ENCODE results near the gene TPRA1.
"Not testable (repeated sequence)": the region's sequence is repeated elsewhere in the genome, so short reads cannot be mapped to it uniquely, and the experiment has no call there.

Gene TPRA1

GRCh38 chr3:127616836-127617605, 26.5 kb upstream of the TPRA1 start:
- no peak for DNase-seq (ENCODE audit: low read depth)

DNA sequence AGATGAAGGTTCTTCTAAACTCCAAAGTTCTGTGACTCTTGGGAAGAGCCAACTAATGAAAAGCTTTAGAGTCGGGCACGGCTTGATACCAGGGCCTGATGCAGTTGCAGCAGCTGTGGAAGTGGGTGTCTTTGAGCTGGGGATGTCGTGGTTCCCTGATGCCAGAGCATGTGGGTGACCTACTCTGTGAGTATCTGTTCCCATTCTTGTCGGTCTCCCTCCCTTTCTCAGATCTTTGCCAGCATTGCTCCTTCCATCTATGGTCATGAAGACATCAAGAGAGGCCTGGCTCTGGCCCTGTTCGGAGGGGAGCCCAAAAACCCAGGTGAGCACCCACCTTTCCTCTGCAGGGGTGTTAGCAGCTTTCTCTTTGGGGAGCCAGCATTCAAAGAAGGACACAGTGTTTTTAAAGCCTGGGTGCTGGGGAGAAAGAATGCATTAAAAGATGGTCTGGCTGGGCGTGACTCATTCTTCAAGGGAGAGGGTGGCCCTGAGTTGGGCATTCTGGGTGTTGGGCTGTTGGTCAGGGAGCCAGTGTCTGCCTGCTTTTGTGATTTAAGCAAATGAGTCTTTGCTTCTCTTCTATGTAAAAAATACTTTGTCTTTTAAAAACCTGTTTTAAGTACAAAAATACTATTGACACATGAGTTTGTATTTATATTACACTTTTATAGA, 25.2 kb upstream of the TPRA1 start:
- no peak for DNase-seq (ENCODE audit: low read depth)

GRCh38 chr3:127614928-127615589, 24.5 kb upstream of the TPRA1 start:
- DNase-seq (ENCODE audit: low read depth): no peak

- DNase-seq (ENCODE audit: low read depth): no peak
Observed at GRCh38 chr3:127613406-127613805, 22.9 kb upstream of the TPRA1 start.

- no peak for DNase-seq (ENCODE audit: low read depth)
Observed at GRCh38 chr3:127612966-127613365, 22.4 kb upstream of the TPRA1 start.

DNA sequence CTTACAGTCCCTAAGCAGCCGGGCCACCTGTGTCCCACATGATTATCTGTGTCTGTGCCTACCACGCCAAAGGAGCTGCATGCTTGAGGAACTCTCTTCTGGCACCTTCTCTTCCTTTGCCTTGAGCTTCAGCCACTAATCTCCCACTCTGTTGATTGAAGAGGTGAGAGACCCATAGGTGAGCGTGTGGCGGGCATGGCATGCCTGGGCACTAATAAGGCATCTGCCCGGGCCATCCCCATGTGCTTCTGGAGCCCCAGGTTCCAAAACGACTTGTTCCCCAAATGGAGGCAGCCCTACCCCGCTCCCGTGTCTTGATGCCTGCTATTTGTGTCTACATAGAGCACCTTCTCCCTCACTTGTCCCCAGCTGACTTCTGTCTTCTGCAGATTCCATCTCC, 20.7 kb upstream of the TPRA1 start:
- DNase-seq (ENCODE audit: low read depth): no peak

GRCh38 chr3:127610105-127610504, 19.6 kb upstream of the TPRA1 start:
- no peak for DNase-seq (ENCODE audit: low read depth)

- DNase-seq (ENCODE audit: low read depth): no peak
Observed at GRCh38 chr3:127608362-127608718, 17.8 kb upstream of the TPRA1 start.

- no peak for DNase-seq (ENCODE audit: low read depth)
Observed at GRCh38 chr3:127607675-127608361, 17.3 kb upstream of the TPRA1 start.

DNA sequence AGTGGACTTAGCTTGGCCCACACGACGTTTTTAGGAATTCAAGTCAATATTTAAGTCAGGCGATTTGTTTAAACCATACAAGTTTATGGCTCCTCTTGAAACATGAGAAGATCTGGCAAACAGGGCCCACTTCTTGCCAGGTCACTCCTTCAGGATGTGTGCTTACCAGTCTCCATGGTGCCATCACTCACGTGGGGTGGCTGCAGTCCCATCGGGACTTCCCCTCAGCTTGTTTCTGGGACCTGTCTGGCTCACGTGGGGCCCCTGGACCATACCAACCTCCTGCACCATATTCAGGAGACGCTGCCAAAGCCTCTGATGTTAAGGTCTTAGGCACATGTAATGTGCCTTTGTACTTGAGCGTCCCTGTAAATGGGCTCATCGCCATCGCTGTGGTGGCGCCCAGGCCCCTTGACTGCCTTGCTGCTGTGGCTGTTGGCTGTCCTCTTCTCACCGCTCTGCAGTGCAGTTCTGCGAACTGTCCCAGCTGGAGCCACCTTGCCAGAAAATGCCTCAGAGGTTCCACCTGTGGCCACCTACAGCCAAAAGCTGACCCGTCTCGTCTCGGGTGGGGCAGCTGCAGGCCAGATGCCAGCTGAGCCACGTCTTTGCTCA, 16.6 kb upstream of the TPRA1 start:
- no peak for DNase-seq (ENCODE audit: low read depth)

GRCh38 chr3:127606086-127606805, 15.7 kb upstream of the TPRA1 start:
- no peak for DNase-seq (ENCODE audit: low read depth)

GRCh38 chr3:127605547-127605946, 15.0 kb upstream of the TPRA1 start:
- not testable (repeated sequence) for DNase-seq (ENCODE audit: low read depth)

GRCh38 chr3:127604546-127605165, 14.1 kb upstream of the TPRA1 start:
- DNase-seq (ENCODE audit: low read depth): no peak

- DNase-seq (ENCODE audit: low read depth): no peak
Observed at GRCh38 chr3:127604035-127604434, 13.5 kb upstream of the TPRA1 start.

DNA sequence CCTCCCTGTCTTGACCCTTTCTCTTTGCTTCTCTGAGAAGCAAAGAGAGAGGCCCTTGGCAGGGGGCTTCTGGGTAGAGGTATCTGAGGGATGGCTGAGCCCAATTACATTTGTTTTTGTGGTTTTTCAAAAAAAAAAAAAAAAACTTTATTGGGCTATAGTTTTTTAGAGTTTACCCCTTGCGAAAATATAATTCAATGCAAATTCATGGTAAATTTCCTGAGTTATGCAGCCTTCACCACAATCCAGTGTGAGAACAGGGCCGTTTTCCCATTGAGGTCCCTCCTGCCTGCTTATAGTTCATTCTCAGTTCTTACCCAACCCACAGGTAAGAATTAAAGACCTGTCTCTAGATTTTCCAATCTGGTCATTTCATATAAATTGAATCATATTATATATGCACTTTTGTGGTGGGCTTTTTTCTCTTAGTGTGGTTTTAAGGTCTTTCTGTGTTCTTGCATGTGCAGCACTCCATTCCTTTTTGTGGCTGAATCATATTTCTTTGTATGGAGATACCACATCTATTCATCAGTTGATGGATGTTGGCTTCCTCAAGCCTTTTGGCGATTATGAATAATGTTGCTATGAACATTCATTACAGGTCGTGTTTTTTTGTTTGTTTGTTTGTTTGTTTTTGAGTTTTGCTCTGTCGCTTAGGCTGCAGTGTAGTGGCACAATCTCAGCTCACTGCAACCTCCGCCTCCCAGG, 10.4 kb upstream of the TPRA1 start:
- DNase-seq (ENCODE audit: low read depth): no peak

DNA sequence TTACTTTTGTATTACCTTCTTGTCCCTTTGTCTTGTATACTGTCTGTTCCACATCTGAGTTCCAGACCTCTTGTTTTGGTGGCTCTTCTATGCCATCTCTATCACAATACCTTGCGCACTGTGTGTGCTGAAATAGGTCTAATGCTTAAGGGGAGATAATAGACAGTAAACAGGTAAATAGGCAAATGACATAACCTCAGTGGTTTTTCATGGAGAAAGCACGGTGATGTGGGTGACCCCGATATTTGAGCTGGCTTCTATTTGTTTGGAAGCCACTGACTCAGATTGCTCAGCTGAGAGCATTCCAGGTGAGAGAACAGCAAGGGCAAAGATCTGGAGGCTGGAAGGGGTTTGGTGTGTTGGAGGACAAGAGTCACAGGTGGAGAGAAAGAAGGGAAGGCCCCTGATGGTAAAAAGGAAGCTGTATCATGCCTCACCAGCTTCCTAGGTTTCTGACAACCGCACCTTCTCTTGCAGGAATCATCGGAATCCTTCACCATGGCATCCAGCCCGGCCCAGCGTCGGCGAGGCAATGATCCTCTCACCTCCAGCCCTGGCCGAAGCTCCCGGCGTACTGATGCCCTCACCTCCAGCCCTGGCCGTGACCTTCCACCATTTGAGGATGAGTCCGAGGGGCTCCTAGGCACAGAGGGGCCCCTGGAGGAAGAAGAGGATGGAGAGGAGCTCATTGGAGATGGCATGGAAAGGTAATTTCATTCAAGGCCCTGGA, 8.5 kb upstream of the TPRA1 start:
- DNase-seq (ENCODE audit: low read depth): no peak

DNA sequence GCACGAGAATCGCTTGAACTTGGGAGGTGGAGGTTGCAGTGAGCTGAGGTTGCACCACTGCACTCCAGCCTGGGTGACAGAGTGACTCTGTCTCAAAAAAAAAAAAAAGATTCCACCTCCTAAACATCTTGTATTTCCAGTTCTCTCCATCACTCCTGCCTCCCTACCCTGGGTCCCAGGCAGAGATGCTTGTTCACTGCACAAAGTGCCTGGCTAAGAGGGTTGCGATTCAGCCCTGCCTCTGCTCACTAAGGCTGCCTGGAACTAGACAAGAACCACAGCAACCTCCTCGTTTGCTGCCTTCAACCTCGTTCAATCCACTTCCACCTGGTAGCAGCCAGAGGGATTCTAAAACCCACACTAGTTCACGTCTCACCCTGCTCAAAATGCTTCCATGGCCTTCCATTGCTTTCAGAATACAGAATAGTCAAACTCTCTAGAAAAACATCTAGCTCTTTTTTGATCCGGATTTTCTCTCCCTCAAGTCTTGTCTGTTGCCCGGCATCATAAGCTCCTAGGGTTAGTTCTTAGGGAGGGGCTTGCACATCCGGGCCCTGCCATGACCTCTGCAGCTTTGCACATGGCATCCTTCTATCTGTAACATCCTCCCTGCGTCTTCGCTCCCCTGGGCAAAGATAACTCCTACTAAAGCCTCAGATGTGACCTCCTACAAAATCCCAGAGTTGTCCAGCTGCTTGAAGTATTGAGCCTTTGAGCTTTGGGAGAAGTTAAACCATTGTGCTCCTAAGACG, 6.7 kb upstream of the TPRA1 start:
- no peak for DNase-seq (ENCODE audit: low read depth)

DNA sequence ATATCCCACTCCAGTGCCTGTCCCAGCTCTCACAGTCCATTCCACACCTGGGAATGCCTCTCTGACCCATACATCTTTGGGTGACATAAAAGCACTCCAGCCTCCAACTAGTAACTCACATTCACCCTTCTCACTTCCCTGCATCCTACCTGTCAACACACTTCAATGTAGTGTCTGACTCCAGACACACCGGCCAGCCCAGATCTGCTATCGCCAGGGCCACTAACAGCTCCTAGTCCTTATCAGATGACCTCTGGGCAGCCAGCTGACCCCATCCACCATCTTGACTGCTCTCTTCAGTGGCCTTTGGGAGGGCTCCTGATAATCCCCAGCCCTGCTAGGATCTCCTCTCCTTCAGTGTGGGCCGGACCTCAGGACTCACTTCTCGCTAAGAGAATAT, 4.8 kb upstream of the TPRA1 start:
- no peak for DNase-seq (ENCODE audit: low read depth)

DNA sequence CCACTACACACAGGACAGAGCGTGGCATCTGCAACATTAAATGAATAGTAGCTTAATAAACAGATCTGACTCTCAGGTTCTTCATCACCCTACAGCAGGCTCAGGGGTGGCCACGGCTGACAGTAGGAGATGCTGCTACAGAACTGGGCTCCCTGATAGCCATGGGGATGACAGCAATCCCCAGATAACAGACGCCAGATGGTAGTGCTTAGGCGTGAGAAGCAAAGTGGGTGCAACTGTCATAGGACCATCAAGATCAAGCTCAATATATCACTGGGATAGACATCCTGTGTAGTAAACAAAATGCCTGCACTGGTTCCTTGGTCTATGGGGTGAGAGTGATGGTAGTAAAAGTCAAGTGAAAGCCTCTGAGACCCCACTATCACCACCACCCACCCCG, 2.6 kb upstream of the TPRA1 start:
- DNase-seq (ENCODE audit: low read depth): no peak
